H9 (cell line): ENCODE data around the gene NFATC1. TPM values are rescaled to one million over a fixed set of nuclear protein-coding genes. Genes with fewer than 3 reads are reported as not detected.

Experiments used
- DNase-seq: peaks from one replicate; pipeline ENCODE4 v3.0.0-alpha.2; 2017
- H2AFZ ChIP-seq: one replicate; pipeline ENCODE4 v1.6.1; 2013; ENCODE audit warnings: mild to moderate bottlenecking, low read length, control low read depth, moderate library complexity
- H2AK5ac ChIP-seq: 2 replicates; pipeline ENCODE4 v1.6.1; 2013; ENCODE audit warnings: low read length, control low read depth, mixed read lengths; ENCODE audit not compliant: insufficient read length
- H2BK120ac ChIP-seq: one replicate; pipeline ENCODE4 v1.6.1; 2013; ENCODE audit warnings: low read depth, mild to moderate bottlenecking, low read length, control low read depth, inconsistent platforms; ENCODE audit not compliant: poor library complexity, severe bottlenecking
- H2BK12ac ChIP-seq: 2 replicates; pipeline ENCODE4 v1.6.1; 2013; ENCODE audit warnings: low read length, control low read depth, mixed read lengths, low read depth; ENCODE audit not compliant: insufficient read length
- H2BK15ac ChIP-seq: 2 replicates; pipeline ENCODE4 v1.6.1; 2013; ENCODE audit warnings: low read depth, low read length, control low read depth
- H2BK20ac ChIP-seq: one replicate; pipeline ENCODE4 v1.6.1; 2013; ENCODE audit warnings: low read depth, mild to moderate bottlenecking, low read length, control low read depth, inconsistent platforms; ENCODE audit not compliant: poor library complexity, severe bottlenecking
- H2BK5ac ChIP-seq: 2 replicates; pipeline ENCODE4 v1.6.1; 2013; ENCODE audit warnings: low read length, control low read depth, mixed read lengths; ENCODE audit not compliant: insufficient read length
- H3K14ac ChIP-seq: 2 replicates; pipeline ENCODE4 v1.6.1; 2013; ENCODE audit warnings: low read length, control low read depth; ENCODE audit not compliant: insufficient read depth
- H3K18ac ChIP-seq: 2 replicates; pipeline ENCODE4 v1.6.1; 2013; ENCODE audit warnings: low read depth, mild to moderate bottlenecking, mixed read lengths, low read length, control low read depth; ENCODE audit not compliant: insufficient read length
- H3K23ac ChIP-seq: 2 replicates; pipeline ENCODE4 v1.6.1; 2013; ENCODE audit warnings: low read length, control low read depth, mixed read lengths, low read depth; ENCODE audit not compliant: insufficient read length
- H3K23me2 ChIP-seq: 2 replicates; pipeline ENCODE4 v1.6.1; 2013; ENCODE audit warnings: low read depth, mild to moderate bottlenecking, mixed read lengths, low read length, control low read depth; ENCODE audit not compliant: insufficient read length, poor library complexity, severe bottlenecking
- H3K27ac ChIP-seq: 2 replicates; pipeline ENCODE4 v1.5.1; 2013; ENCODE audit warnings: low read length, control low read depth, mixed read lengths, low read depth; ENCODE audit not compliant: insufficient read length
- H3K27me3 ChIP-seq: 2 replicates; pipeline ENCODE4 v1.6.1; 2013; ENCODE audit warnings: low read length, control low read depth, inconsistent platforms; ENCODE audit not compliant: insufficient read depth
- H3K4ac ChIP-seq: 2 replicates; pipeline ENCODE4 v1.6.1; 2013; ENCODE audit warnings: low read depth, mild to moderate bottlenecking, control low read depth, inconsistent platforms, low read length, moderate library complexity
- H3K4me1 ChIP-seq: 2 replicates; pipeline ENCODE4 v1.6.1; 2013; ENCODE audit warnings: low read length, control low read depth, inconsistent platforms; ENCODE audit not compliant: insufficient read depth
- H3K4me2 ChIP-seq: 2 replicates; pipeline ENCODE4 v1.6.1; 2013; ENCODE audit warnings: low read length, control low read depth, mixed read lengths; ENCODE audit not compliant: insufficient read length, insufficient read depth
- H3K56ac ChIP-seq: 2 replicates; pipeline ENCODE4 v1.6.1; 2013; ENCODE audit warnings: low read depth, mild to moderate bottlenecking, mixed read lengths, low read length, control low read depth; ENCODE audit not compliant: insufficient read length
- H3K79me1 ChIP-seq: 2 replicates; pipeline ENCODE4 v1.6.1; 2013; ENCODE audit warnings: low read depth, mild to moderate bottlenecking, moderate library complexity, low read length, control low read depth, inconsistent platforms; ENCODE audit not compliant: insufficient read depth, poor library complexity, severe bottlenecking
- H3K79me2 ChIP-seq: 2 replicates; pipeline ENCODE4 v1.6.1; 2013; ENCODE audit warnings: low read length, control low read depth, inconsistent platforms; ENCODE audit not compliant: insufficient read depth
- H3K9ac ChIP-seq: 2 replicates; pipeline ENCODE4 v1.6.1; 2013; ENCODE audit warnings: low read length, control low read depth, mixed read lengths; ENCODE audit not compliant: insufficient read length; ENCODE audit errors: extremely low read depth
- H3K9me3 ChIP-seq: one replicate; pipeline ENCODE4 v1.6.1; 2013; ENCODE audit warnings: low read depth, low read length, inconsistent platforms; ENCODE audit not compliant: control insufficient read depth
- H3T11ph ChIP-seq: one replicate; pipeline ENCODE4 v1.6.1; 2013; ENCODE audit warnings: mild to moderate bottlenecking, low read length, control low read depth, inconsistent platforms
- H4K20me1 ChIP-seq: one replicate; pipeline ENCODE4 v1.6.1; 2013; ENCODE audit not compliant: control insufficient read depth, insufficient read length, insufficient read depth
- H4K5ac ChIP-seq: 2 replicates; pipeline ENCODE4 v1.6.1; 2013; ENCODE audit warnings: low read depth, mild to moderate bottlenecking, mixed read lengths, low read length, control low read depth; ENCODE audit not compliant: insufficient read length
- H4K8ac ChIP-seq: replicated peaks from 2 replicates; pipeline ENCODE4 v1.6.1; 2013; ENCODE audit warnings: low read length, control low read depth, mixed read lengths, low read depth; ENCODE audit not compliant: insufficient read length
- H4K91ac ChIP-seq: 2 replicates; pipeline ENCODE4 v1.6.1; 2013; ENCODE audit warnings: low read depth, mild to moderate bottlenecking, moderate library complexity, mixed read lengths, low read length, control low read depth; ENCODE audit not compliant: insufficient read length
- H3K27ac Mint-ChIP-seq, 3 experiments: 2 replicates in 2 of 3; 3 replicates in 1 of 3; pipeline ENCODE4 v1.8.0; 2020 to 2021; ENCODE audit warnings: mixed read lengths in 3 of 3, mild to moderate bottlenecking in 1 of 3, moderate library complexity in 1 of 3
- H3K27me3 Mint-ChIP-seq: 2 replicates; pipeline ENCODE4 v1.8.0; 2021; ENCODE audit warnings: low read depth, mild to moderate bottlenecking, moderate library complexity, mixed read lengths
- H3K36me3 Mint-ChIP-seq, 3 experiments: 2 replicates in 2 of 3; 3 replicates in 1 of 3; pipeline ENCODE4 v1.8.0; 2020 to 2021; ENCODE audit warnings: low read depth in 3 of 3, mixed read lengths in 3 of 3; ENCODE audit not compliant: insufficient read depth in 1 of 3
- H3K4me1 Mint-ChIP-seq, 2 experiments: 2 replicates each; pipeline ENCODE4 v1.8.0; 2020; ENCODE audit warnings: mixed read lengths in 2 of 2
- H3K4me3 Mint-ChIP-seq, 2 experiments: 2 replicates in 1 of 2; 3 replicates in 1 of 2; pipeline ENCODE4 v1.8.0; 2020 to 2021; ENCODE audit warnings: mild to moderate bottlenecking in 2 of 2, mixed read lengths in 2 of 2, moderate library complexity in 1 of 2
- H3K9me3 Mint-ChIP-seq, 2 experiments: 2 replicates in 1 of 2; 3 replicates in 1 of 2; pipeline ENCODE4 v1.8.0; 2020; ENCODE audit warnings: mild to moderate bottlenecking in 2 of 2, mixed read lengths in 2 of 2, moderate library complexity in 1 of 2
- WGBS: extraction: QIAGEN DNeasy Blood & Tissue Kit; methylation state at CpG from one replicate; pipeline ENCODE4 v1.1.7; 2013; ENCODE audit warnings: missing lambda C conversion rate, low lambda C conversion rate, mixed read lengths; ENCODE audit not compliant: insufficient read length; ENCODE audit errors: extremely low coverage; 5-methylcytosine and 5-hydroxymethylcytosine counted together
- total RNA-seq: library from RNA; stranded (reverse); gene quantifications from 2 replicates; pipeline ENCODE4 v1.2.1, GENCODE V29; 2021
- TF ChIP-seq, protein P1 (sequence below): fragments of 200-600 bp; sonication (generic); conservative IDR thresholded peaks from 3 replicates; pipeline ENCODE4 v1.8.0; 2021; ENCODE audit warnings: antibody characterized with exemption, mild to moderate bottlenecking

NFATC1 gene
- total RNA-seq, 1 experiment from 2014 or later: 5.5 TPM

DNA sequence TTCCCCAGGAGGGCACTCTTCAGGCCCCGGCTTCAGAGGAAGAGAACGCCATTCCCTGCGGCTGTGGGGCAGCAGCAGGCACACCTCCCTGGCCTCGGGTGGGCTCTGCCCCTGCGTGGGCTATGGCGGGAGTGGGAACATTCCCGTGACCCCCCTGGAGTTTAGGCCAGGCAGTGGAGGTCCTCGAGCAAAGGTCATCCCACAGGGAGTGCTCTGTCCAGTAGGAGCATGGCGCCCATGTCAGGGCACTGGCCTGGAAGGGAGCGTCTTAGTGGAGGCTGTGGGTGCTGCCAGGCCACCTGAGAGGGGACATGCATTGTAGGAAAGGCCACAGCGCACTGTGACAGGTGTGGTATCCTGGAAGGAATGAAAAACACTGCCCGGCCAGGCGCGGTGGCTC lies 9.2 kb upstream of the NFATC1 start:
- no peak overlapping the region for H4K91ac ChIP-seq
- H4K8ac ChIP-seq: no peak overlapping the region
- DNase-seq: no peak
- H4K20me1 ChIP-seq: no peaks in the 10 kb centered on the region
- TF ChIP-seq, protein P1, sequence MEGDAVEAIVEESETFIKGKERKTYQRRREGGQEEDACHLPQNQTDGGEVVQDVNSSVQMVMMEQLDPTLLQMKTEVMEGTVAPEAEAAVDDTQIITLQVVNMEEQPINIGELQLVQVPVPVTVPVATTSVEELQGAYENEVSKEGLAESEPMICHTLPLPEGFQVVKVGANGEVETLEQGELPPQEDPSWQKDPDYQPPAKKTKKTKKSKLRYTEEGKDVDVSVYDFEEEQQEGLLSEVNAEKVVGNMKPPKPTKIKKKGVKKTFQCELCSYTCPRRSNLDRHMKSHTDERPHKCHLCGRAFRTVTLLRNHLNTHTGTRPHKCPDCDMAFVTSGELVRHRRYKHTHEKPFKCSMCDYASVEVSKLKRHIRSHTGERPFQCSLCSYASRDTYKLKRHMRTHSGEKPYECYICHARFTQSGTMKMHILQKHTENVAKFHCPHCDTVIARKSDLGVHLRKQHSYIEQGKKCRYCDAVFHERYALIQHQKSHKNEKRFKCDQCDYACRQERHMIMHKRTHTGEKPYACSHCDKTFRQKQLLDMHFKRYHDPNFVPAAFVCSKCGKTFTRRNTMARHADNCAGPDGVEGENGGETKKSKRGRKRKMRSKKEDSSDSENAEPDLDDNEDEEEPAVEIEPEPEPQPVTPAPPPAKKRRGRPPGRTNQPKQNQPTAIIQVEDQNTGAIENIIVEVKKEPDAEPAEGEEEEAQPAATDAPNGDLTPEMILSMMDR: no peak
- H3K9ac ChIP-seq: no peak overlapping the region
- no peaks in the 10 kb centered on the region; the same call in 1 of the 2 replicates for H3K27me3 ChIP-seq
- no peak overlapping the region for H3K56ac ChIP-seq
- no peaks in the 10 kb centered on the region for H3K36me3 Mint-ChIP-seq
- H3K27ac ChIP-seq: no peak overlapping the region
- no peak overlapping the region for H3K23ac ChIP-seq
- no peaks in the 10 kb centered on the region; a peak in 2 of 5 replicates for H3K9me3 Mint-ChIP-seq
- H2BK12ac ChIP-seq: no peak overlapping the region
- H3K27me3 Mint-ChIP-seq: peaks cover 49% of the 10 kb centered on the region
- no peak overlapping the region for H3K14ac ChIP-seq
- no peak overlapping the region for H2BK120ac ChIP-seq
- no peak overlapping the region for H2BK15ac ChIP-seq
- H3K79me1 ChIP-seq: no peaks in the 10 kb centered on the region
- H3K27ac Mint-ChIP-seq: no peak overlapping the region
- H3K9me3 ChIP-seq: no peaks in the 10 kb centered on the region
- no peaks in the 10 kb centered on the region for H3K4me1 ChIP-seq
- H2BK20ac ChIP-seq: no peak overlapping the region
- H3K4me1 Mint-ChIP-seq: no peaks in the 10 kb centered on the region
- no peak overlapping the region for H3K4me3 Mint-ChIP-seq
- no peak overlapping the region for H2BK5ac ChIP-seq
- H3K18ac ChIP-seq: no peak overlapping the region
- no CpG with 5 or more reads among the region's 14 CpGs for WGBS
- no peak overlapping the region for H4K5ac ChIP-seq
- H3K4ac ChIP-seq: no peak overlapping the region
- H3T11ph ChIP-seq: no peak overlapping the region
- H3K4me2 ChIP-seq: no peak overlapping the region
- no peaks in the 10 kb centered on the region for H3K23me2 ChIP-seq
- H2AFZ ChIP-seq: no peak overlapping the region
- H2AK5ac ChIP-seq: no peak overlapping the region
- no peaks in the 10 kb centered on the region for H3K79me2 ChIP-seq
